Measurements from ENCODE around the gene RSPH9. TPM values are rescaled to one million over a fixed set of nuclear protein-coding genes. Genes with fewer than 3 reads are reported as not detected.
A peak's percentile ranks its signal among the peaks of the same experiment; 100 is the strongest.

Gene RSPH9
- total and polyA plus RNA-seq, 2 experiments from 2014 or later, result 0.10 to 0.39 TPM

GRCh38 chr6:43628393-43629103 is 16.3 kb upstream of the RSPH9 start:
- Mint-ChIP-seq H3K27me3 (ENCODE audit: insufficient read depth, low read depth, poor library complexity) (peaks cover 6% of the 10 kb centered on the region), H3K9me3 (no peaks in the 10 kb centered on the region), H3K4me1 (peaks cover 9% of the 10 kb centered on the region), H3K4me3 (peak overlapping the region; percentile 96), H3K27ac (peak overlapping the region; percentile 100), H3K36me3 (ENCODE audit: low read depth) (peaks cover 35% of the 10 kb centered on the region)
- Histone ChIP-seq H3K27ac (ENCODE audit: low read depth) (peak overlapping the region; percentile 90), H4K20me1 (replicated peaks; ENCODE audit: insufficient read depth) (peaks cover 7% of the 10 kb centered on the region), H3F3A (replicated peaks; ENCODE audit: low read depth) (0 out of 2 replicates have a peak, but pooled peaks cover 10% of the 10 kb centered on the region), H3K79me2 (replicated peaks; ENCODE audit: insufficient read depth) (peaks cover 19% of the 10 kb centered on the region), H3K9me2 (ENCODE audit: insufficient read depth) (no peaks in the 10 kb centered on the region), H3K4me1 (ENCODE audit: insufficient read depth) (no peaks in the 10 kb centered on the region), H3K36me3 (ENCODE audit: insufficient read depth) (peaks cover 3% of the 10 kb centered on the region; the same call in 1 of the 2 replicates), H3K27me3 (ENCODE audit: insufficient read depth) (no peaks in the 10 kb centered on the region), H3K4me3 (peak overlapping the region; percentile 86), H3K4me2 (peak overlapping the region; percentile 93), H2AFZ (peak overlapping the region; percentile 91; the same call in 1 of the 2 replicates)
- TF ChIP-seq ZNF462 (CRISPR knock-in tag; IDR thresholded peaks at IDR 0.05) (no peak), POLR2AphosphoS5 (IDR thresholded peaks at IDR 0.05; ENCODE audit: low read depth) (peak; percentile 44), EZH2phosphoT487 (IDR thresholded peaks at IDR 0.05; ENCODE audit: unreplicated experiment) (no peak), CTCF (conservative IDR thresholded peaks at IDR 0.05; ENCODE audit: low read depth in 2 of 2) (no peak), ZNF331 (CRISPR knock-in tag; IDR thresholded peaks at IDR 0.05; ENCODE audit: low read depth) (no peak), STAT1 (IDR thresholded peaks at IDR 0.05; ENCODE audit: unreplicated experiment) (no peak), ZNF114 (CRISPR knock-in tag; IDR thresholded peaks at IDR 0.05) (no peak)
- DNase-seq (ENCODE audit: low spot score) (peak; percentile 89), ATAC-seq (peak; percentile 51)

Data from GM23338 (cell line).